CD8-positive, alpha-beta memory T cell (primary cell): ENCODE results near the gene ERC2. TPM values are rescaled to one million over a fixed set of nuclear protein-coding genes. Genes with fewer than 3 reads are reported as not detected.

ENCODE experiments used
- CTCF ChIA-PET: fragments of 350-600 bp; sonication (Branson Sonifier 250); formaldehyde crosslinking; loops from one replicate; lab custom pipeline; 2021; ENCODE audit warnings: antibody characterized with exemption; lab: Charles Lee
- POLR2A ChIA-PET: fragments of 350-600 bp; sonication (Branson Sonifier 250); formaldehyde crosslinking; loops from one replicate; lab custom pipeline; 2021; ENCODE audit warnings: antibody characterized with exemption; lab: Charles Lee
- DNase-seq, 5 donors: peaks; one replicate each; pipeline versions ENCODE4 v3.0.0 to v3.0.0-alpha.2; 2020 to 2022; ENCODE audit warnings: mixed read lengths in 1 of 5
- H3K27ac ChIP-seq: one replicate; pipeline ENCODE4 v1.7.0; 2013; ENCODE audit warnings: low read depth, mild to moderate bottlenecking, low read length, moderate library complexity
- H3K27me3 ChIP-seq: 2 replicates; pipeline ENCODE4 v1.7.0; 2013; ENCODE audit warnings: low read length, mild to moderate bottlenecking; ENCODE audit not compliant: insufficient read depth, poor library complexity, severe bottlenecking
- H3K36me3 ChIP-seq: 2 replicates; pipeline ENCODE4 v1.7.0; 2013; ENCODE audit warnings: mild to moderate bottlenecking, low read length, moderate library complexity; ENCODE audit not compliant: insufficient read depth
- H3K4me1 ChIP-seq: 2 replicates; pipeline ENCODE4 v1.7.0; 2013; ENCODE audit warnings: mild to moderate bottlenecking, low read length, moderate library complexity; ENCODE audit not compliant: insufficient read depth
- H3K4me3 ChIP-seq: 2 replicates; pipeline ENCODE4 v1.7.0; 2013; ENCODE audit warnings: mild to moderate bottlenecking, low read length
- H3K9me3 ChIP-seq: 2 replicates; pipeline ENCODE4 v1.7.0; 2013; ENCODE audit warnings: mild to moderate bottlenecking, low read length
- H3K27ac Mint-ChIP-seq, 8 donors: one replicate each; pipeline ENCODE4 v1.8.0; 2020 to 2021; ENCODE audit warnings: mixed read lengths in 8 of 8, mild to moderate bottlenecking in 6 of 8, inconsistent platforms in 3 of 8, moderate library complexity in 3 of 8
- H3K27me3 Mint-ChIP-seq, 2 donors: one replicate each; pipeline ENCODE4 v1.8.0; 2020 to 2021; ENCODE audit warnings: mixed read lengths in 2 of 2, mild to moderate bottlenecking in 1 of 2, moderate library complexity in 1 of 2
- H3K36me3 Mint-ChIP-seq, 3 donors: one replicate each; pipeline ENCODE4 v1.8.0; 2020 to 2021; ENCODE audit warnings: mixed read lengths in 3 of 3, inconsistent platforms in 1 of 3, mild to moderate bottlenecking in 1 of 3
- H3K4me1 Mint-ChIP-seq, 3 donors: one replicate each; pipeline ENCODE4 v1.8.0; 2020 to 2021; ENCODE audit warnings: mixed read lengths in 3 of 3, inconsistent platforms in 1 of 3, mild to moderate bottlenecking in 1 of 3
- H3K4me3 Mint-ChIP-seq, 7 donors: one replicate each; pipeline ENCODE4 v1.8.0; 2020 to 2021; ENCODE audit warnings: mixed read lengths in 7 of 7, mild to moderate bottlenecking in 6 of 7, moderate library complexity in 4 of 7, inconsistent platforms in 2 of 7
- H3K9me3 Mint-ChIP-seq, 5 donors: one replicate each; pipeline ENCODE4 v1.8.0; 2020 to 2022; ENCODE audit warnings: mixed read lengths in 5 of 5, mild to moderate bottlenecking in 3 of 5, moderate library complexity in 2 of 5, inconsistent platforms in 1 of 5
- polyA plus RNA-seq: library from polyadenylated mRNA; unstranded; fragments of 300-500 nt; fragmentation: Illumina TruSeq; gene quantifications from one replicate; pipeline ENCODE4 v1.2.3, GENCODE V29; 2021
- total RNA-seq, 2 experiments: library from RNA; stranded (reverse); gene quantifications; one replicate each; pipeline ENCODE4 v1.2.3, GENCODE V29; 2021

Gene ERC2
- total and polyA plus RNA-seq, 3 experiments from 2014 or later = not detected

DNA sequence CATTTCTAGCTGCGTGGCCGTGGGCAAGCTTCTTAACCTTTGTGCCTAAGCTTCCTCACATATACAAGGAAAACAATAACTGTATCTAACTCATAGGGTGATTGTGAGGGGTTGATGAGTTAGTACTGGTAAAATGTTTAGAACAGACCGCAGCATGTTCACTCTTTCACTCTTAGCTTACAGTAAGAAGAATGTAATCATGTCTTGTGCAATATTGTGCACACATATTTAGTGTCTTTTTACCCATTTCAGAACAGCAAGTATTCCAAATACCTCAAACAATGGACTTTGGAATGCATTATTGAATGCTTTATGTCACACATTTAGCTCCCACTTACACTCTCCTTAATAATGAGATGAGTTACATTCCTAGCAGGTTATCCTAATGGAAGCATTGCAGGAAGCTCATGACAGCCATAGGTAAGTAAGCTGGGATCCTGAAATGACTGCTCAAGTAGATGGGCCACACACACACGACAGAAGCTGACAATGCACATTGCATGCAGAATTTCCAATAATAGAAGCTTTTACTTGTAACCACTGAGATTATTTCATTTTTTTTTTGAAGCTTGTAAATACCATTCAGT is 512.3 kb downstream of the ERC2 start:
- Histone ChIP-seq H3K27me3 (no peaks in the 10 kb centered on the region), H3K4me1 (no peaks in the 10 kb centered on the region), H3K27ac (no peak overlapping the region), H3K9me3 (no peaks in the 10 kb centered on the region), H3K36me3 (no peaks in the 10 kb centered on the region), H3K4me3 (no peak overlapping the region)
- H3K4me1 Mint-ChIP-seq = no peaks in the 10 kb centered on the region
- DNase-seq = no peak
- no peak overlapping the region for H3K4me3 Mint-ChIP-seq
- no peak overlapping the region for H3K27ac Mint-ChIP-seq
- ChIA-PET POLR2A (no interaction called here), CTCF (no interaction called here)
- H3K9me3 Mint-ChIP-seq = peaks cover 0 to 6% (median 0%) of the 10 kb centered on the region in 5 donors
- H3K36me3 Mint-ChIP-seq = no peaks in the 10 kb centered on the region
- H3K27me3 Mint-ChIP-seq = no peaks in the 10 kb centered on the region

DNA sequence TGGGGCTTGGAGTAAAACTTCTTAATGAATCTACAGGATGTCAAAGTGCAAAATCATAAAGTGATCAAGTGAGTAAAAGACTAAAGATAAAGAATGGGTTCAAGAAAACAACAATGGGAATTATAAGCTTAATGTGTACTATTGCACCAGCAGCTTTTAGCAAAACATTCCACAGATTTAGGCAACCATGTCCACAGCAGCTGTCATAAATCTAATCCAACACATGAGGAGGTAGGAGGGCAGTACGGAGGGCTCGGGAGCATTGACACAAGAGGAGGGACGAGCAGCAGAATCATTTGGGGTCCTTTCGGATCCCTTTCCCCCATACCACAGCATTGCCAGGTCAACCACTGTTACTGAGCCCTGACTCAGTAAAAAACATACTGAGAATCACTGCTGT is 516.9 kb downstream of the ERC2 start:
- Histone ChIP-seq H3K27me3 (no peaks in the 10 kb centered on the region), H3K36me3 (no peaks in the 10 kb centered on the region), H3K4me3 (no peak overlapping the region), H3K27ac (no peak overlapping the region), H3K9me3 (no peaks in the 10 kb centered on the region), H3K4me1 (no peaks in the 10 kb centered on the region)
- ChIA-PET CTCF (no interaction called here), POLR2A (no interaction called here)
- Mint-ChIP-seq H3K27ac (no peak overlapping the region), H3K4me3 (no peak overlapping the region), H3K9me3 (peaks cover 0 to 4% (median 0%) of the 10 kb centered on the region in 5 donors), H3K27me3 (peaks cover 0 to 3% of the 10 kb centered on the region in 2 donors), H3K36me3 (no peaks in the 10 kb centered on the region), H3K4me1 (no peaks in the 10 kb centered on the region)
- no peak for DNase-seq

DNA sequence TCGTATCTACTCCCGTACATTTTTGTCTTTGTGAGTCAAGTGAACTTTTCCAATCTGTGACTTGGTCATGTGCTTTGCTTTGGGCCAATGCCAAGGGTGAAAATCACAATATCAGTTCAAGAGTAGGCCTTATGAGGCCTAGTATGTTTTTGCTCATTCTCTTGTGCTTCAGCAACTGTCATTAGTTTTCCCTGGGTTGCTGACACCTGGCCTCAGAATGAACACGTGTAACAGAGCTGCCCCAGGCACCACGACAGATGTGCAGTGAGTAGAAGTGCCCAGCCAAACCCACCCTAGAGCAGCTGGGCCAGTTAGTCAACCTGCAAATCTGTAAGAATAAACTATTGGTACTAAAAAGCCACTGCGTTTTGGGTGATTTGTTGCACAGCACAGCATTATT is 520.9 kb downstream of the ERC2 start:
- DNase-seq = no peak
- peaks cover 0 to 3% (median 2%) of the 10 kb centered on the region in 5 donors for H3K9me3 Mint-ChIP-seq
- no peak overlapping the region for H3K4me3 Mint-ChIP-seq
- Histone ChIP-seq H3K27me3 (no peaks in the 10 kb centered on the region), H3K27ac (no peak overlapping the region), H3K4me1 (no peaks in the 10 kb centered on the region), H3K36me3 (no peaks in the 10 kb centered on the region), H3K9me3 (no peaks in the 10 kb centered on the region), H3K4me3 (no peak overlapping the region)
- peaks cover 0 to 3% of the 10 kb centered on the region in 2 donors for H3K27me3 Mint-ChIP-seq
- POLR2A ChIA-PET = no interaction called here
- no peaks in the 10 kb centered on the region for H3K4me1 Mint-ChIP-seq
- H3K36me3 Mint-ChIP-seq = no peaks in the 10 kb centered on the region
- H3K27ac Mint-ChIP-seq = no peak overlapping the region
- CTCF ChIA-PET = no interaction called here

- no peak for DNase-seq
- no peaks in the 10 kb centered on the region for H3K36me3 Mint-ChIP-seq
- H3K4me1 Mint-ChIP-seq = no peaks in the 10 kb centered on the region
- peaks cover 0 to 3% (median 2%) of the 10 kb centered on the region in 5 donors for H3K9me3 Mint-ChIP-seq
- no peaks in the 10 kb centered on the region for H3K36me3 ChIP-seq
- H3K27ac ChIP-seq = no peak overlapping the region
- ChIA-PET CTCF (no interaction called here), POLR2A (no interaction called here)
- no peaks in the 10 kb centered on the region for H3K9me3 ChIP-seq
- H3K27me3 ChIP-seq = no peaks in the 10 kb centered on the region
- H3K4me3 Mint-ChIP-seq = no peak overlapping the region
- peaks cover 0 to 3% of the 10 kb centered on the region in 2 donors for H3K27me3 Mint-ChIP-seq
- H3K4me3 ChIP-seq = no peak overlapping the region
- no peak overlapping the region for H3K27ac Mint-ChIP-seq
- no peaks in the 10 kb centered on the region for H3K4me1 ChIP-seq
These were observed 521.6 kb downstream of the ERC2 start for GRCh38 chr3:55946574-55947160.

- Mint-ChIP-seq H3K4me3 (no peak overlapping the region), H3K27ac (no peak overlapping the region), H3K9me3 (peaks cover 0 to 2% (median 0%) of the 10 kb centered on the region in 5 donors), H3K4me1 (no peaks in the 10 kb centered on the region), H3K36me3 (no peaks in the 10 kb centered on the region), H3K27me3 (peaks cover 0 to 2% of the 10 kb centered on the region in 2 donors)
- H3K27ac ChIP-seq = no peak overlapping the region
- no peaks in the 10 kb centered on the region for H3K36me3 ChIP-seq
- H3K27me3 ChIP-seq = no peaks in the 10 kb centered on the region
- CTCF ChIA-PET = no interaction called here
- POLR2A ChIA-PET = no interaction called here
- no peaks in the 10 kb centered on the region for H3K4me1 ChIP-seq
- DNase-seq = no peak
- H3K9me3 ChIP-seq = no peaks in the 10 kb centered on the region
- H3K4me3 ChIP-seq = no peak overlapping the region
These were observed 525.4 kb downstream of the ERC2 start for GRCh38 chr3:55942868-55943267.

DNA sequence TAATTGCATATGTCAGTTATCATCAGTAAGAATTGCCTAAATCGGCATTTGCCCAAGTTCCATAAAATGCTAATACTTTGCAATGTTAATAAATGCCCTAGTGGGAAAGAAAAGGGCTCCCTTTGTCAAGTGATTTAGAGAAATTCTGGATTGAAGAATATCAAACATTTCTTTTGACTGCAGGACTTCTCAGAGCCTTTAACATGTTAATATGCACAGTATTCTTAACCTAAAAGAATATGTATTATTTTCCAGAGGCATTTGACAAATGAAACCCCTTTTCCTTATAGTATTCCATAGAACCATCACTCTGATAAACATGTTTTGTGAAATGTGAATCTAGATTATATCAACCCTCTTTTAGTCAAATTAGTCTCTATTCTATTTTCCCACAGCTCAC is 529.0 kb downstream of the ERC2 start:
- ChIA-PET CTCF (no interaction called here), POLR2A (no interaction called here)
- Histone ChIP-seq H3K27me3 (no peaks in the 10 kb centered on the region), H3K9me3 (no peaks in the 10 kb centered on the region), H3K4me3 (no peak overlapping the region), H3K27ac (no peak overlapping the region), H3K36me3 (no peaks in the 10 kb centered on the region), H3K4me1 (no peaks in the 10 kb centered on the region)
- no peak for DNase-seq
- Mint-ChIP-seq H3K27me3 (peaks cover 0 to 2% of the 10 kb centered on the region in 2 donors), H3K4me1 (no peaks in the 10 kb centered on the region), H3K9me3 (peaks cover 0 to 4% (median 0%) of the 10 kb centered on the region in 5 donors), H3K4me3 (no peak overlapping the region), H3K36me3 (no peaks in the 10 kb centered on the region), H3K27ac (no peak overlapping the region)

DNA sequence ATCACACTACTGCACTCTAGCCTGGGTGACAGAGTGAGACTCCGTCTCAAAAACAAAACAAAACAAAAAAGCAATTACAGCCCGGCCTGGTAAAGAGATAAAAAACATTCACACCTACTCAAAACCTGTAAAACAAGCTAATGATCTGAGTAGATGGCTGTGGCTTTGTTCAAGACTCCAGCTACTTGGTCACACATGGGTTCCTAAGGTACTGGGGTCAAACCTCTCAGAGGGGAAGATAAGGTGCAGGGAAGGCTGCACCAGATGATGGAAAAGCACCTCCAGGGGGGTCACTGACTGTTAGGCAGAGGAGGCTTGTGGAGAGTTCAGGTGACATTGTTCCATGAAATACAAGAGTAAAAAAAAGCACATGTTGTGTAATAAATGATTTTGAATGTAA is 531.0 kb downstream of the ERC2 start:
- Mint-ChIP-seq H3K27me3 (peaks cover 0 to 2% of the 10 kb centered on the region in 2 donors), H3K9me3 (peaks cover 0 to 4% (median 0%) of the 10 kb centered on the region in 5 donors), H3K36me3 (no peaks in the 10 kb centered on the region), H3K4me1 (no peaks in the 10 kb centered on the region), H3K4me3 (no peak overlapping the region), H3K27ac (no peak overlapping the region)
- ChIA-PET POLR2A (no interaction called here), CTCF (no interaction called here)
- H3K4me1 ChIP-seq = no peaks in the 10 kb centered on the region
- H3K27me3 ChIP-seq = no peaks in the 10 kb centered on the region
- no peaks in the 10 kb centered on the region for H3K9me3 ChIP-seq
- DNase-seq = no peak
- no peak overlapping the region for H3K27ac ChIP-seq
- no peak overlapping the region for H3K4me3 ChIP-seq
- H3K36me3 ChIP-seq = no peaks in the 10 kb centered on the region

- Histone ChIP-seq H3K4me3 (no peak overlapping the region), H3K9me3 (no peaks in the 10 kb centered on the region), H3K27me3 (no peaks in the 10 kb centered on the region), H3K36me3 (no peaks in the 10 kb centered on the region), H3K4me1 (no peaks in the 10 kb centered on the region), H3K27ac (no peak overlapping the region)
- ChIA-PET POLR2A (no interaction called here), CTCF (no interaction called here)
- Mint-ChIP-seq H3K27me3 (peaks cover 0 to 2% of the 10 kb centered on the region in 2 donors), H3K9me3 (peaks cover 0 to 4% (median 0%) of the 10 kb centered on the region in 5 donors), H3K4me3 (no peak overlapping the region), H3K27ac (no peak overlapping the region), H3K4me1 (no peaks in the 10 kb centered on the region), H3K36me3 (no peaks in the 10 kb centered on the region)
- no peak for DNase-seq
These were observed 531.7 kb downstream of the ERC2 start for GRCh38 chr3:55936549-55937052.
